Stimulated activated CD8-positive, alpha-beta memory T cell treated with anti-CD3 and anti-CD28 coated beads, Interleukin-4, amount 100 ng/mL, for 48 hours (primary cell): ENCODE measurements around the gene FANCC.
"Not testable (repeated sequence)": the region's sequence is repeated elsewhere in the genome, so short reads cannot be mapped to it uniquely, and the experiment has no call there.

Experiments used
- DNase-seq: peaks from one replicate; pipeline ENCODE4 v3.0.0-alpha.2; 2020

The FANCC gene

GRCh38 chr9:95317119-95317892 is at the start of gene FANCC:
Gene FANCC (minus strand): TSS chr9:95317709. CDS start chr9:95249291, 68,418 bp downstream.
- DNase-seq: peak; percentile 92

- DNase-seq: no peak
Measured at GRCh38 chr9:95366731-95367325, 49.3 kb upstream of the FANCC start.

GRCh38 chr9:95365766-95366165 is 48.3 kb upstream of the FANCC start:
- no peak for DNase-seq

- no peak for DNase-seq
Measured at GRCh38 chr9:95363051-95363841, 45.7 kb upstream of the FANCC start.

- DNase-seq: no peak
Measured at GRCh38 chr9:95360866-95361265, 43.4 kb upstream of the FANCC start.

GRCh38 chr9:95357316-95357715 is 39.8 kb upstream of the FANCC start:
- no peak for DNase-seq

GRCh38 chr9:95355500-95355899 is 38.0 kb upstream of the FANCC start:
- no peak for DNase-seq

- no peak for DNase-seq
Measured at GRCh38 chr9:95351051-95351450, 33.5 kb upstream of the FANCC start.

GRCh38 chr9:95350266-95350665 is 32.8 kb upstream of the FANCC start:
- no peak for DNase-seq

- DNase-seq: peak; percentile 31
Measured at GRCh38 chr9:95349091-95350038, 31.9 kb upstream of the FANCC start.

- no peak for DNase-seq
Measured at GRCh38 chr9:95346021-95346420, 28.5 kb upstream of the FANCC start.

- no peak for DNase-seq
Measured at GRCh38 chr9:95344735-95345325, 27.3 kb upstream of the FANCC start.

GRCh38 chr9:95343725-95344287 is 26.3 kb upstream of the FANCC start:
- DNase-seq: no peak

- DNase-seq: no peak
Measured at GRCh38 chr9:95342571-95342970, 25.1 kb upstream of the FANCC start.

- DNase-seq: no peak
Measured at GRCh38 chr9:95341293-95341962, 23.9 kb upstream of the FANCC start.

- DNase-seq: no peak
Measured at GRCh38 chr9:95338243-95338642, 20.7 kb upstream of the FANCC start.

- DNase-seq: peak; percentile 60
Measured at GRCh38 chr9:95336281-95336680, 18.8 kb upstream of the FANCC start.

GRCh38 chr9:95333426-95333825 is 15.9 kb upstream of the FANCC start:
- DNase-seq: no peak

- no peak for DNase-seq
Measured at GRCh38 chr9:95332860-95333259, 15.4 kb upstream of the FANCC start.

- DNase-seq: no peak
Measured at GRCh38 chr9:95330720-95331404, 13.4 kb upstream of the FANCC start.

GRCh38 chr9:95329061-95329460 is 11.6 kb upstream of the FANCC start:
- not testable (repeated sequence) for DNase-seq
